ENCODE results near the gene TMPRSS3. TPM values are rescaled to one million over a fixed set of nuclear protein-coding genes. Genes with fewer than 3 reads are reported as not detected.

The TMPRSS3 gene
- total and polyA plus RNA-seq, 9 donors = 0.13 to 0.32 (median 0.17) TPM; not detected in 5

GRCh38 chr21:42401154-42401553, 5.3 kb upstream of the TMPRSS3 start:
- Histone ChIP-seq H3K4me1 (ENCODE audit: control insufficient read depth, insufficient read depth, low read length) (no peaks in the 10 kb centered on the region), H3K4me3 (ENCODE audit: low read length) (no peak overlapping the region), H3K27ac (ENCODE audit: low read length) (no peak overlapping the region), H3K27me3 (ENCODE audit: control insufficient read depth, insufficient read depth, low read length) (no peaks in the 10 kb centered on the region), H3K36me3 (ENCODE audit: control insufficient read depth, insufficient read depth, low read length) (no peaks in the 10 kb centered on the region), H3K9me3 (replicated peaks; ENCODE audit: control insufficient read depth, low read depth, low read length) (peaks cover 3% of the 10 kb centered on the region)
- WGBS (ENCODE audit: insufficient coverage) = 8% methylated on average over 1 of the region's 3 CpGs
- no peak for DNase-seq

GRCh38 chr21:42400525-42400924, 4.7 kb upstream of the TMPRSS3 start:
- Histone ChIP-seq H3K9me3 (replicated peaks; ENCODE audit: control insufficient read depth, low read depth, low read length) (peaks cover 3% of the 10 kb centered on the region), H3K4me1 (ENCODE audit: control insufficient read depth, insufficient read depth, low read length) (no peaks in the 10 kb centered on the region), H3K36me3 (ENCODE audit: control insufficient read depth, insufficient read depth, low read length) (no peaks in the 10 kb centered on the region), H3K27ac (ENCODE audit: low read length) (no peak overlapping the region), H3K27me3 (ENCODE audit: control insufficient read depth, insufficient read depth, low read length) (no peaks in the 10 kb centered on the region), H3K4me3 (ENCODE audit: low read length) (no peak overlapping the region)
- no peak for DNase-seq
- WGBS (ENCODE audit: insufficient coverage) = 60% methylated on average over 1 of the region's 4 CpGs

DNA sequence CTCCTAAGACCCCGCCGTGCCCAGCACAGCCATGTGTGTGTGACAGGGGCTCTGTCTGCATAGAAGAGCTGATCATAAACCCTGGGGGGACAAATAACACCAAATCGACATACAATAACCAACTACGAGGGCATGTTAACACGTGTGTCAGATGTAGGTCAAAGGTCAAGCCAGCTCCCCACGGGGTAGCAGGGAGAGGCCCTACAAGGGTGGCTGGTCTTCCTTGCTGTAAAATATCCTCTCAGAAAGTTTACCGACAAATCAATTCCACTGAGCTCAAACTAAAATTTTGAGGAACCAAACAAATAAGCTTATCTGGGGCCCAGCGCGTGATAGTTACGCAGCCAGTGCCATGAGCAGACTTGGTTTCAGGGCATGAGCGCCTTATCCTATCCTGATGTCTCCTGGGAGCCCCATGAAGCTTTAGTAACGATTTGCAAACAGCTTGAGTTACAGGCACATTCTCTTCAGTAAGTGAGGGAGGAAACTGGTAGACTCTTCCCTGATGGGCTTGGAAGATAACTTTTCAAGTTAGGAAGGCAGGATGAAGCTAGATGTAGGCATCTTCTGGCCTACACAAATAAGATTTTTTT, 2.7 kb upstream of the TMPRSS3 start:
- 49% methylated on average over 10 of the region's 12 CpGs for WGBS (ENCODE audit: insufficient coverage)
- Histone ChIP-seq H3K27ac (ENCODE audit: low read length) (no peak overlapping the region), H3K27me3 (ENCODE audit: control insufficient read depth, insufficient read depth, low read length) (no peaks in the 10 kb centered on the region), H3K36me3 (ENCODE audit: control insufficient read depth, insufficient read depth, low read length) (no peaks in the 10 kb centered on the region), H3K9me3 (replicated peaks; ENCODE audit: control insufficient read depth, low read depth, low read length) (peaks cover 3% of the 10 kb centered on the region), H3K4me1 (ENCODE audit: control insufficient read depth, insufficient read depth, low read length) (peaks cover 2% of the 10 kb centered on the region), H3K4me3 (ENCODE audit: low read length) (no peak overlapping the region)
- DNase-seq = no peak

DNA sequence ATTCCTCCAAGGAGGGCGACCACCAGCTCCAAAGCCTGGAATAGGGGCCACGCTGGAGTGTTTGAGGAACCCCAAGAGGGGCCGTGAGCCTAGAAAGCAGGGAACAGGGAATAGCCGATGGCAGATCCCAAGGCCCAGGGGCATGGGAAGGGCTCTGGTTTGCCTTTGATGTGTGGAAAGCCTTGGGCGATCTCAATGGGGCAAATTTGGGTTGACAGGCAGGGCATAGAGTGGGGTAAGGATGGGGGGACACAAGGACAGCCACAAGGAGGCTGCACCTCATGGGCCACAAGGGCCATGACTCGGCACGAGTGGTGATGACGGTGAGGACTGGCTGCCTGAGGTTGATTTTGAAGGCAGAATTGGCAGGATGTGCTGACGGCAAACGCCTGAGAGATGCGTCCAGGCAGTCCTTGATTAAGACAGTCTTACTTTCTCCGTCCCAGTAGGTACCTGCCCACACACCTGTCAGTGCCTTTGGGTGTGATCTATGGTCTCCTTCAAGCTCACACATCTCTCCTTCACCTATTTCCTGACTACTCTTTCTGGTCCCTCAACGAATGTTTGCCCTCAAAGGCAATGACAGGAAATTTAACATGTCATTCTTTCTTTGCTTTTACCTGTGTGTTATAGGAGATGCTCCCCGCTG, 2.0 kb upstream of the TMPRSS3 start:
- H3K27me3 ChIP-seq (ENCODE audit: control insufficient read depth, insufficient read depth, low read length) = no peaks in the 10 kb centered on the region
- 80% methylated on average over 10 of the region's 14 CpGs for WGBS (ENCODE audit: insufficient coverage)
- H3K27ac ChIP-seq (ENCODE audit: low read length) = no peak overlapping the region
- H3K4me1 ChIP-seq (ENCODE audit: control insufficient read depth, insufficient read depth, low read length) = peaks cover 2% of the 10 kb centered on the region
- peaks cover 3% of the 10 kb centered on the region for H3K9me3 ChIP-seq (replicated peaks; ENCODE audit: control insufficient read depth, low read depth, low read length)
- no peaks in the 10 kb centered on the region for H3K36me3 ChIP-seq (ENCODE audit: control insufficient read depth, insufficient read depth, low read length)
- no peak for DNase-seq
- no peak overlapping the region for H3K4me3 ChIP-seq (ENCODE audit: low read length)

GRCh38 chr21:42396799-42397745, 1.2 kb upstream of the TMPRSS3 start:
- Histone ChIP-seq H3K27ac (ENCODE audit: low read length) (no peak overlapping the region), H3K9me3 (replicated peaks; ENCODE audit: control insufficient read depth, low read depth, low read length) (peaks cover 3% of the 10 kb centered on the region), H3K4me1 (ENCODE audit: control insufficient read depth, insufficient read depth, low read length) (peaks cover 2% of the 10 kb centered on the region), H3K4me3 (ENCODE audit: low read length) (no peak overlapping the region), H3K36me3 (ENCODE audit: control insufficient read depth, insufficient read depth, low read length) (no peaks in the 10 kb centered on the region), H3K27me3 (ENCODE audit: control insufficient read depth, insufficient read depth, low read length) (no peaks in the 10 kb centered on the region)
- 74% methylated on average over 16 of the region's 19 CpGs for WGBS (ENCODE audit: insufficient coverage)
- no peak for DNase-seq

- H3K27me3 ChIP-seq (ENCODE audit: control insufficient read depth, insufficient read depth, low read length) = no peaks in the 10 kb centered on the region
- H3K4me1 ChIP-seq (ENCODE audit: control insufficient read depth, insufficient read depth, low read length) = peaks cover 2% of the 10 kb centered on the region
- no peak overlapping the region for H3K27ac ChIP-seq (ENCODE audit: low read length)
- no peak overlapping the region for H3K4me3 ChIP-seq (ENCODE audit: low read length)
- DNase-seq = no peak
- no peaks in the 10 kb centered on the region for H3K36me3 ChIP-seq (ENCODE audit: control insufficient read depth, insufficient read depth, low read length)
- WGBS (ENCODE audit: insufficient coverage) = 81% methylated on average over 8 of the region's 11 CpGs
- no peaks in the 10 kb centered on the region for H3K9me3 ChIP-seq (replicated peaks; ENCODE audit: control insufficient read depth, low read depth, low read length)
Observed at GRCh38 chr21:42395302-42395701, 550 bp downstream of the TMPRSS3 start.

GRCh38 chr21:42393443-42393950, 2.4 kb downstream of the TMPRSS3 start:
- DNase-seq = no peak
- no peaks in the 10 kb centered on the region for H3K9me3 ChIP-seq (replicated peaks; ENCODE audit: control insufficient read depth, low read depth, low read length)
- no CpG with 5 or more reads among the region's 8 CpGs for WGBS (ENCODE audit: insufficient coverage)
- peaks cover 8% of the 10 kb centered on the region for H3K4me1 ChIP-seq (ENCODE audit: control insufficient read depth, insufficient read depth, low read length)
- no peak overlapping the region for H3K4me3 ChIP-seq (ENCODE audit: low read length)
- no peaks in the 10 kb centered on the region for H3K36me3 ChIP-seq (ENCODE audit: control insufficient read depth, insufficient read depth, low read length)
- H3K27ac ChIP-seq (ENCODE audit: low read length) = no peak overlapping the region
- H3K27me3 ChIP-seq (ENCODE audit: control insufficient read depth, insufficient read depth, low read length) = peaks cover 4% of the 10 kb centered on the region

GRCh38 chr21:42392731-42393442, 3.0 kb downstream of the TMPRSS3 start:
- DNase-seq = peak; percentile 27
- H3K27ac ChIP-seq (ENCODE audit: low read length) = no peak overlapping the region
- H3K4me3 ChIP-seq (ENCODE audit: low read length) = no peak overlapping the region
- H3K4me1 ChIP-seq (ENCODE audit: control insufficient read depth, insufficient read depth, low read length) = peaks cover 8% of the 10 kb centered on the region
- H3K9me3 ChIP-seq (replicated peaks; ENCODE audit: control insufficient read depth, low read depth, low read length) = no peaks in the 10 kb centered on the region
- WGBS (ENCODE audit: insufficient coverage) = 67% methylated on average over 4 of the region's 17 CpGs
- no peaks in the 10 kb centered on the region for H3K36me3 ChIP-seq (ENCODE audit: control insufficient read depth, insufficient read depth, low read length)
- peaks cover 4% of the 10 kb centered on the region for H3K27me3 ChIP-seq (ENCODE audit: control insufficient read depth, insufficient read depth, low read length)

GRCh38 chr21:42391297-42391696, 4.6 kb downstream of the TMPRSS3 start:
- Histone ChIP-seq H3K4me1 (ENCODE audit: control insufficient read depth, insufficient read depth, low read length) (peaks cover 8% of the 10 kb centered on the region), H3K27ac (ENCODE audit: low read length) (no peak overlapping the region), H3K9me3 (replicated peaks; ENCODE audit: control insufficient read depth, low read depth, low read length) (no peaks in the 10 kb centered on the region), H3K36me3 (ENCODE audit: control insufficient read depth, insufficient read depth, low read length) (no peaks in the 10 kb centered on the region), H3K4me3 (ENCODE audit: low read length) (no peak overlapping the region), H3K27me3 (ENCODE audit: control insufficient read depth, insufficient read depth, low read length) (peaks cover 5% of the 10 kb centered on the region)
- WGBS (ENCODE audit: insufficient coverage) = 78% methylated on average over 4 of the region's 5 CpGs
- DNase-seq = no peak

Measured in muscle of leg (tissue), 11 donors.